HCEC 1CT (cell line): ENCODE measurements around the gene TNS1.

Source experiments
- DNase-seq: peaks from one replicate; pipeline ENCODE4 v3.0.0-alpha.2; 2017

Gene TNS1

GRCh38 chr2:217941886-217942728 lies 60.7 kb downstream of the TNS1 start:
- DNase-seq = no peak

- no peak for DNase-seq
Observed at GRCh38 chr2:217941339-217941738, 61.5 kb downstream of the TNS1 start.

- no peak for DNase-seq
Observed at GRCh38 chr2:217940261-217941220, 62.3 kb downstream of the TNS1 start.

GRCh38 chr2:217939629-217940245 lies 63.1 kb downstream of the TNS1 start:
- DNase-seq = no peak

GRCh38 chr2:217939220-217939619 lies 63.6 kb downstream of the TNS1 start:
- DNase-seq = no peak

GRCh38 chr2:217938036-217938435 lies 64.8 kb downstream of the TNS1 start:
- DNase-seq = no peak

- no peak for DNase-seq
Observed at GRCh38 chr2:217937446-217937845, 65.3 kb downstream of the TNS1 start.

GRCh38 chr2:217936952-217937351 lies 65.8 kb downstream of the TNS1 start:
- no peak for DNase-seq

- peak; percentile 45 for DNase-seq
Observed at GRCh38 chr2:217935901-217936684, 66.7 kb downstream of the TNS1 start.

GRCh38 chr2:217935235-217935879 lies 67.4 kb downstream of the TNS1 start:
- peak; percentile 38 for DNase-seq

GRCh38 chr2:217934321-217935131 lies 68.3 kb downstream of the TNS1 start:
- peak; percentile 96 for DNase-seq

GRCh38 chr2:217933617-217933993 lies 69.2 kb downstream of the TNS1 start:
- no peak for DNase-seq

- DNase-seq = no peak
Observed at GRCh38 chr2:217932803-217933616, 69.8 kb downstream of the TNS1 start.

GRCh38 chr2:217931846-217932560 lies 70.8 kb downstream of the TNS1 start:
- DNase-seq = no peak

- DNase-seq = no peak
Observed at GRCh38 chr2:217930761-217931563, 71.8 kb downstream of the TNS1 start.

- peak; percentile 42 for DNase-seq
Observed at GRCh38 chr2:217929757-217930707, 72.8 kb downstream of the TNS1 start.

GRCh38 chr2:217929272-217929671 lies 73.5 kb downstream of the TNS1 start:
- DNase-seq = no peak
